ENCODE measurements around the gene MBIP.

MBIP gene

GRCh38 chr14:36260970-36261640 lies 59.3 kb downstream of the MBIP start:
- DNase-seq, result no peak

GRCh38 chr14:36258241-36258640 lies 62.2 kb downstream of the MBIP start:
- no peak for DNase-seq

- no peak for DNase-seq
These were observed 64.2 kb downstream of the MBIP start for GRCh38 chr14:36256126-36256801.

GRCh38 chr14:36254020-36254624 lies 66.3 kb downstream of the MBIP start:
- no peak for DNase-seq
